ENCODE measurements around the gene MMP23B. TPM values are rescaled to one million over a fixed set of nuclear protein-coding genes. Genes with fewer than 3 reads are reported as not detected.

Gene MMP23B
- total and polyA plus RNA-seq, 2 of the 8 experiments (the other 6 are each of a cell fraction or from before 2014, with no cell fraction given): 9.2 to 14.6 TPM

DNA sequence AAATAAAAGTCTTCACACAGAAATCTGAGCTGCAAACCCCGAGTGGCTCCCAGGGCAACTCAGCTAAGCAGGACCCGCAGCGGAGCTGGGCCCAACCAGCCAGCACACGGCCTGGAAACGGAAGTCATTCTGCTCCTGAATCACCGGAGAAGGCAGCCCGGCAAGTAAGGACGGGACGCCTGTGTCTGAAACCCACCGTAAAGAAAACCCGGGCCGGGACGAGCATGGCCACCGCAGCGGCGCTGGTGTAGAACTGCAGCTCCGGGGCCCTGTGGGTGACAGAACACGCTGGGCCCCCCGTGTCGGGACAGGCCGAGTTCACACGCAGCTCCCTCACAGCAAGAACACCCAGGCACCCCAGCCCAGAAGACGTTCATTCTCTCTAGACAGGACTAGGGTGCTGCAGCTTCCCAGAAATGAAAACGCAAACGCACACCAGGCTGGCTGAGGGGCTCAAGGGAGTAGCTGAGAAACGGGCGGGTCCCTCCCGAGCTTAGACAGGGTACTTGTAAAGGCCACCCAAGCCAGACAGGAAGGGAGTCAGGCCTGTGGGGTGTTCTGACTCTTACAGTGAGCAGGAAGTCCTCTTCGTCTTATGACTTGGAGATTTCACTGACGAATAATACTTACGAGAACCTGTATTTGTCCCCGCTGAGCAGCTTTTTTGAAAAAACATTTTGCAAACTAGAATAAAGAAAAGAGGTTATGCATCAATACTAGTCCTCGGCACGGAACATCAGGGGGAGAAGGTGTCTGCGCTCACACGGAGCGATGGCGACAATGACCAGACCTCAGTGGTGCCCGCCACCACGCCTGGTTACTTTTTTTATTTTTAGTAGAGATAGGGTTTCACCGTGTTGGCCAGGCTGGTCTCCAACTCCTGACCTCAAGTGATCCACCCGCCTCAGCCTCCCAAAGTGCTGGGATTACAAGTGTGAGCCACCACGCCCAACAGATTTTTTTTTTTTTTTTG lies 37.8 kb downstream of the MMP23B start (continued):
- no peak for TF ChIP-seq ZNF274 (IDR thresholded peaks at IDR 0.05; ENCODE audit: borderline replicate concordance, extremely low read depth, low read length)
